Measurements from ENCODE around the gene TEX51. TPM values are rescaled to one million over a fixed set of nuclear protein-coding genes. Genes with fewer than 3 reads are reported as not detected.

The TEX51 gene
- total and polyA plus RNA-seq, 2 donors (not counting 1 experiment from before 2014, with no cell fraction given), result not detected

GRCh38 chr2:126858991-126859390 lies 39.7 kb upstream of the TEX51 start:
- no peaks in the 10 kb centered on the region for H3K36me3 ChIP-seq (ENCODE audit: control insufficient read depth, insufficient read depth, low read length)
- no peaks in the 10 kb centered on the region for H4K20me1 ChIP-seq (ENCODE audit: control insufficient read depth, extremely low read depth, insufficient read depth, low read length)
- no peak overlapping the region for H3K27ac ChIP-seq (ENCODE audit: insufficient read depth, low read length)
- no peak for DNase-seq (ENCODE audit: low read depth in 2 of 2)
- TF ChIP-seq CTCF (conservative IDR thresholded peaks at IDR 0.05 in 1 of 2, IDR thresholded peaks at IDR 0.05 in 1 of 2; ENCODE audit: low read depth in 1 of 2, low read length in 2 of 2) (no peak), EZH2 (IDR thresholded peaks at IDR 0.05; ENCODE audit: low read length, missing control alignments) (no peak)
- no peaks in the 10 kb centered on the region for H3K79me2 ChIP-seq (ENCODE audit: control insufficient read depth, insufficient read depth, low read length)
- H3K27me3 ChIP-seq (ENCODE audit: control insufficient read depth, insufficient read depth, low read length), result no peaks in the 10 kb centered on the region
- no peak overlapping the region for H3K4me2 ChIP-seq (ENCODE audit: extremely low read depth, insufficient read depth, low read length)
- H3K4me1 ChIP-seq (ENCODE audit: control insufficient read depth, extremely low read depth, insufficient read depth, low read length), result no peaks in the 10 kb centered on the region
- H2AFZ ChIP-seq (ENCODE audit: low read length), result no peak overlapping the region
- no peak overlapping the region for H3K9ac ChIP-seq (ENCODE audit: insufficient read depth, low read length)
- H3K4me3 ChIP-seq (replicated peaks in 1 of 4; ENCODE audit: control extremely low read depth in 1 of 4, insufficient read depth in 1 of 4, low read depth in 3 of 4, low read length in 4 of 4), result no peak overlapping the region
- no peaks in the 10 kb centered on the region for H3K9me3 ChIP-seq (ENCODE audit: control insufficient read depth, insufficient read depth, low read depth, low read length)

GRCh38 chr2:126859631-126860030 lies 39.1 kb upstream of the TEX51 start:
- H3K27me3 ChIP-seq (ENCODE audit: control insufficient read depth, insufficient read depth, low read length), result no peaks in the 10 kb centered on the region
- no peak overlapping the region for H3K4me2 ChIP-seq (ENCODE audit: extremely low read depth, insufficient read depth, low read length)
- no peak overlapping the region for H2AFZ ChIP-seq (ENCODE audit: low read length)
- H3K9me3 ChIP-seq (ENCODE audit: control insufficient read depth, insufficient read depth, low read depth, low read length), result no peaks in the 10 kb centered on the region
- no peak overlapping the region for H3K27ac ChIP-seq (ENCODE audit: insufficient read depth, low read length)
- no peak overlapping the region for H3K4me3 ChIP-seq (replicated peaks in 1 of 4; ENCODE audit: control extremely low read depth in 1 of 4, insufficient read depth in 1 of 4, low read depth in 3 of 4, low read length in 4 of 4)
- TF ChIP-seq EZH2 (IDR thresholded peaks at IDR 0.05; ENCODE audit: low read length, missing control alignments) (no peak), CTCF (conservative IDR thresholded peaks at IDR 0.05 in 1 of 2, IDR thresholded peaks at IDR 0.05 in 1 of 2; ENCODE audit: low read depth in 1 of 2, low read length in 2 of 2) (no peak)
- H3K4me1 ChIP-seq (ENCODE audit: control insufficient read depth, extremely low read depth, insufficient read depth, low read length), result no peaks in the 10 kb centered on the region
- H4K20me1 ChIP-seq (ENCODE audit: control insufficient read depth, extremely low read depth, insufficient read depth, low read length), result no peaks in the 10 kb centered on the region
- no peak for DNase-seq (ENCODE audit: low read depth in 2 of 2)
- no peak overlapping the region for H3K9ac ChIP-seq (ENCODE audit: insufficient read depth, low read length)
- H3K79me2 ChIP-seq (ENCODE audit: control insufficient read depth, insufficient read depth, low read length), result no peaks in the 10 kb centered on the region
- H3K36me3 ChIP-seq (ENCODE audit: control insufficient read depth, insufficient read depth, low read length), result no peaks in the 10 kb centered on the region

- no peaks in the 10 kb centered on the region for H3K9me3 ChIP-seq (ENCODE audit: control insufficient read depth, insufficient read depth, low read depth, low read length)
- TF ChIP-seq EZH2 (IDR thresholded peaks at IDR 0.05; ENCODE audit: low read length, missing control alignments) (no peak), CTCF (conservative IDR thresholded peaks at IDR 0.05 in 1 of 2, IDR thresholded peaks at IDR 0.05 in 1 of 2; ENCODE audit: low read depth in 1 of 2, low read length in 2 of 2) (no peak)
- H3K9ac ChIP-seq (ENCODE audit: insufficient read depth, low read length), result no peak overlapping the region
- H3K79me2 ChIP-seq (ENCODE audit: control insufficient read depth, insufficient read depth, low read length), result no peaks in the 10 kb centered on the region
- H3K27ac ChIP-seq (ENCODE audit: insufficient read depth, low read length), result no peak overlapping the region
- no peaks in the 10 kb centered on the region for H3K36me3 ChIP-seq (ENCODE audit: control insufficient read depth, insufficient read depth, low read length)
- H2AFZ ChIP-seq (ENCODE audit: low read length), result no peak overlapping the region
- no peaks in the 10 kb centered on the region for H4K20me1 ChIP-seq (ENCODE audit: control insufficient read depth, extremely low read depth, insufficient read depth, low read length)
- H3K27me3 ChIP-seq (ENCODE audit: control insufficient read depth, insufficient read depth, low read length), result no peaks in the 10 kb centered on the region
- H3K4me3 ChIP-seq (replicated peaks in 1 of 4; ENCODE audit: control extremely low read depth in 1 of 4, insufficient read depth in 1 of 4, low read depth in 3 of 4, low read length in 4 of 4), result no peak overlapping the region
- no peak overlapping the region for H3K4me2 ChIP-seq (ENCODE audit: extremely low read depth, insufficient read depth, low read length)
- DNase-seq (ENCODE audit: low read depth in 2 of 2), result no peak
- no peaks in the 10 kb centered on the region for H3K4me1 ChIP-seq (ENCODE audit: control insufficient read depth, extremely low read depth, insufficient read depth, low read length)
Measured at GRCh38 chr2:126860385-126860784, 38.3 kb upstream of the TEX51 start.
